ENCODE results near the gene NCKAP5. TPM values are rescaled to one million over a fixed set of nuclear protein-coding genes. Genes with fewer than 3 reads are reported as not detected.

NCKAP5 gene
- total RNA-seq, 1 experiment from 2014 or later, result not detected

GRCh38 chr2:133177196-133177595 is 391.1 kb downstream of the NCKAP5 start:
- ChIA-PET CTCF (no interaction called here), POLR2A (ENCODE audit: unreplicated experiment) (no interaction called here)
- Histone ChIP-seq H3K4me1 (replicated peaks; ENCODE audit: insufficient read depth) (no peaks in the 10 kb centered on the region), H3K27me3 (ENCODE audit: insufficient read depth, low read depth) (no peaks in the 10 kb centered on the region), H3K9me3 (ENCODE audit: insufficient read depth, low read depth) (no peaks in the 10 kb centered on the region), H3K4me2 (no peak overlapping the region), H2AFZ (no peak overlapping the region), H3K79me2 (ENCODE audit: low read depth) (no peaks in the 10 kb centered on the region), H3K9me2 (ENCODE audit: insufficient read depth) (peaks cover 7% of the 10 kb centered on the region; the same call in 1 of the 2 replicates), H3F3A (ENCODE audit: insufficient read depth, low read depth) (no peaks in the 10 kb centered on the region), H3K4me3 (no peak overlapping the region), H3K36me3 (ENCODE audit: low read depth) (no peaks in the 10 kb centered on the region), H4K20me1 (ENCODE audit: insufficient read depth) (no peaks in the 10 kb centered on the region), H3K27ac (no peak overlapping the region)
- no peak for DNase-seq
- no TSS peak for BruUV-seq (replicated peaks)
- TF ChIP-seq CTCF (conservative IDR thresholded peaks at IDR 0.05) (no peak), EZH2 (IDR thresholded peaks at IDR 0.05; ENCODE audit: low read depth) (no peak)
- intact Hi-C loops (cut with micrococcal nuclease; ENCODE audit: unreplicated experiment), result no loop called here

- peaks cover 7% of the 10 kb centered on the region; the same call in 1 of the 2 replicates for H3K9me2 ChIP-seq (ENCODE audit: insufficient read depth)
- POLR2A ChIA-PET (ENCODE audit: unreplicated experiment), result no interaction called here
- TF ChIP-seq EZH2 (IDR thresholded peaks at IDR 0.05; ENCODE audit: low read depth) (no peak), CTCF (conservative IDR thresholded peaks at IDR 0.05) (no peak)
- CTCF ChIA-PET, result no interaction called here
- DNase-seq, result no peak
- no peak overlapping the region for H3K27ac ChIP-seq
- H3K4me1 ChIP-seq (replicated peaks; ENCODE audit: insufficient read depth), result no peaks in the 10 kb centered on the region
- H4K20me1 ChIP-seq (ENCODE audit: insufficient read depth), result no peaks in the 10 kb centered on the region
- H2AFZ ChIP-seq, result no peak overlapping the region
- H3K9me3 ChIP-seq (ENCODE audit: insufficient read depth, low read depth), result no peaks in the 10 kb centered on the region
- no peak overlapping the region for H3K4me3 ChIP-seq
- H3F3A ChIP-seq (ENCODE audit: insufficient read depth, low read depth), result no peaks in the 10 kb centered on the region
- no peaks in the 10 kb centered on the region for H3K36me3 ChIP-seq (ENCODE audit: low read depth)
- H3K79me2 ChIP-seq (ENCODE audit: low read depth), result no peaks in the 10 kb centered on the region
- no peak overlapping the region for H3K4me2 ChIP-seq
- BruUV-seq (replicated peaks), result no TSS peak
- no peaks in the 10 kb centered on the region for H3K27me3 ChIP-seq (ENCODE audit: insufficient read depth, low read depth)
- intact Hi-C loops (cut with micrococcal nuclease; ENCODE audit: unreplicated experiment), result no loop called here
Measured at GRCh38 chr2:133175926-133176325, 392.3 kb downstream of the NCKAP5 start.

- no peaks in the 10 kb centered on the region for H3K9me3 ChIP-seq (ENCODE audit: insufficient read depth, low read depth)
- no peak overlapping the region for H3K27ac ChIP-seq
- no TSS peak for BruUV-seq (replicated peaks)
- intact Hi-C loops (cut with micrococcal nuclease; ENCODE audit: unreplicated experiment), result no loop called here
- no peak for DNase-seq
- TF ChIP-seq CTCF (conservative IDR thresholded peaks at IDR 0.05) (no peak), EZH2 (IDR thresholded peaks at IDR 0.05; ENCODE audit: low read depth) (no peak)
- no peaks in the 10 kb centered on the region for H3K27me3 ChIP-seq (ENCODE audit: insufficient read depth, low read depth)
- no peaks in the 10 kb centered on the region for H3K36me3 ChIP-seq (ENCODE audit: low read depth)
- ChIA-PET CTCF (no interaction called here), POLR2A (ENCODE audit: unreplicated experiment) (no interaction called here)
- no peaks in the 10 kb centered on the region for H3K79me2 ChIP-seq (ENCODE audit: low read depth)
- H3K4me3 ChIP-seq, result no peak overlapping the region
- no peaks in the 10 kb centered on the region for H4K20me1 ChIP-seq (ENCODE audit: insufficient read depth)
- no peaks in the 10 kb centered on the region for H3F3A ChIP-seq (ENCODE audit: insufficient read depth, low read depth)
- H3K9me2 ChIP-seq (ENCODE audit: insufficient read depth), result no peaks in the 10 kb centered on the region
- H2AFZ ChIP-seq, result no peak overlapping the region
- H3K4me2 ChIP-seq, result no peak overlapping the region
- H3K4me1 ChIP-seq (replicated peaks; ENCODE audit: insufficient read depth), result no peaks in the 10 kb centered on the region
Measured at GRCh38 chr2:133173224-133173623, 395.0 kb downstream of the NCKAP5 start.
